K562 (cell line): ENCODE results near the gene MCCC2. TPM values are rescaled to one million over a fixed set of nuclear protein-coding genes. Genes with fewer than 3 reads are reported as not detected.

Source experiments
- BDP1 ChIP-seq: IDR thresholded peaks from 3 replicates; pipeline ENCODE4 v1.6.1; 2011; ENCODE audit not compliant: insufficient read length, insufficient read depth
- CBFB ChIP-seq: sonication (generic); formaldehyde crosslinking; IDR thresholded peaks from 2 replicates; pipeline ENCODE4 v1.4.0; 2020; ENCODE audit warnings: mild to moderate bottlenecking, missing genetic modification reagents
- NELFE ChIP-seq: IDR thresholded peaks from 2 replicates; pipeline ENCODE4 v1.6.1; 2011; ENCODE audit warnings: mild to moderate bottlenecking; ENCODE audit not compliant: insufficient read depth, insufficient read length
- SMARCA4 ChIP-seq: fragments of 450-650 bp; IDR thresholded peaks from 2 replicates; pipeline ENCODE4 v1.6.1; 2016
- TEAD2 ChIP-seq: fragments of 450-650 bp; IDR thresholded peaks from 2 replicates; pipeline ENCODE4 v1.6.1; 2016; ENCODE audit warnings: missing genetic modification characterization, control low read depth, missing compliant biosample characterization
- ZC3H11A ChIP-seq: IDR thresholded peaks from 2 replicates; pipeline ENCODE4 v1.6.1; 2012; ENCODE audit warnings: low read depth, low read length, improper control_type of control experiment
- polyA plus RNA-seq, 8 experiments: library from polyadenylated mRNA; depleted of rRNA in 4 of 8; stranded (reverse) in 5 of 8; unstranded in 3 of 8; fragments of >200 nt; fragmentation: Nextera tagmentation in 2 of 8; fragmentation: Illumina TruSeq in 1 of 8; extraction: Ambion mirVana in 2 of 8; extraction: Trizol in 1 of 8; gene quantifications; 2 replicates each; pipeline versions ENCODE4 v1.2.1 to v1.2.3, GENCODE V29; 2011 to 2014; ENCODE audit warnings: inconsistent platforms in 1 of 8, missing spikeins in 1 of 8
- total RNA-seq, 7 experiments: library from RNA; depleted of rRNA in 6 of 7; stranded (reverse); fragments of >200 nt in 6 of 7; fragmentation: Illumina TruSeq in 2 of 7; extraction: Trizol in 2 of 7; gene quantifications; 2 replicates each; pipeline versions ENCODE4 v1.2.1 to v1.2.3, GENCODE V29; 2011 to 2021; ENCODE audit warnings: low replicate concordance in 1 of 7
- TF ChIP-seq, protein P1 (sequence below), 2 experiments: fragments of 450-650 bp; formaldehyde crosslinking in 1 of 2; IDR thresholded peaks; 2 replicates each; pipeline versions ENCODE4 v1.4.0 to v1.6.1; 2014 to 2020; ENCODE audit warnings: mild to moderate bottlenecking in 2 of 2, borderline replicate concordance in 1 of 2, low read depth in 1 of 2
- TF ChIP-seq, protein P2 (sequence below): fragments of 250-450 bp; sonication (Bioruptor Pico); IDR thresholded peaks from 2 replicates; pipeline ENCODE4 v1.5.0; 2021
- TF ChIP-seq, protein P3 (sequence below), 2 experiments: fragments of 450-650 bp; IDR thresholded peaks; 2 replicates each; pipeline ENCODE4 v1.6.1; 2016

Gene MCCC2
- total and polyA plus RNA-seq, 9 of the 15 experiments (the other 6 are each of a cell fraction or from before 2014, with no cell fraction given), result 17.1 to 77.9 (median 52.5) TPM

DNA sequence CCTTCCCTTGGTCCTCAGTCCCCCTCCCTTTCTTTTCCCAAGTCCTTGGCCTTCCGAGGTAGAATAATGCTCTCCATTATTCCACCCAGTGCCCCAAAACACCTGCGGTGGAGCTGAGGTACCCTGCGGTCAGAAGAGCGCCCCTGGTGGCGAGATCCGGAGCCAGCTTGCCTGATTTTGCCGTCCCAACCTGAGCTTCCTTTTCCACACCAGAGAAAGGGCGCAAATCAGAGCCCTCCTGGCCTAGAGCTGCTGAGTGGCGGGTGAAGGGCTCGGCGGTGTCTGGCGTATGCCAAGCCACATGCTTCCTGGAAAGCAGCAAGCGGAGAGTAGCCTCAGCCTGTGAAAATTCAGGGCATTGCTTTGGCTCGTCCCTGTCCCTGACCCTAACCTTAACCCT is 110.8 kb downstream of the MCCC2 start (continued):
- TF ChIP-seq, protein P1, sequence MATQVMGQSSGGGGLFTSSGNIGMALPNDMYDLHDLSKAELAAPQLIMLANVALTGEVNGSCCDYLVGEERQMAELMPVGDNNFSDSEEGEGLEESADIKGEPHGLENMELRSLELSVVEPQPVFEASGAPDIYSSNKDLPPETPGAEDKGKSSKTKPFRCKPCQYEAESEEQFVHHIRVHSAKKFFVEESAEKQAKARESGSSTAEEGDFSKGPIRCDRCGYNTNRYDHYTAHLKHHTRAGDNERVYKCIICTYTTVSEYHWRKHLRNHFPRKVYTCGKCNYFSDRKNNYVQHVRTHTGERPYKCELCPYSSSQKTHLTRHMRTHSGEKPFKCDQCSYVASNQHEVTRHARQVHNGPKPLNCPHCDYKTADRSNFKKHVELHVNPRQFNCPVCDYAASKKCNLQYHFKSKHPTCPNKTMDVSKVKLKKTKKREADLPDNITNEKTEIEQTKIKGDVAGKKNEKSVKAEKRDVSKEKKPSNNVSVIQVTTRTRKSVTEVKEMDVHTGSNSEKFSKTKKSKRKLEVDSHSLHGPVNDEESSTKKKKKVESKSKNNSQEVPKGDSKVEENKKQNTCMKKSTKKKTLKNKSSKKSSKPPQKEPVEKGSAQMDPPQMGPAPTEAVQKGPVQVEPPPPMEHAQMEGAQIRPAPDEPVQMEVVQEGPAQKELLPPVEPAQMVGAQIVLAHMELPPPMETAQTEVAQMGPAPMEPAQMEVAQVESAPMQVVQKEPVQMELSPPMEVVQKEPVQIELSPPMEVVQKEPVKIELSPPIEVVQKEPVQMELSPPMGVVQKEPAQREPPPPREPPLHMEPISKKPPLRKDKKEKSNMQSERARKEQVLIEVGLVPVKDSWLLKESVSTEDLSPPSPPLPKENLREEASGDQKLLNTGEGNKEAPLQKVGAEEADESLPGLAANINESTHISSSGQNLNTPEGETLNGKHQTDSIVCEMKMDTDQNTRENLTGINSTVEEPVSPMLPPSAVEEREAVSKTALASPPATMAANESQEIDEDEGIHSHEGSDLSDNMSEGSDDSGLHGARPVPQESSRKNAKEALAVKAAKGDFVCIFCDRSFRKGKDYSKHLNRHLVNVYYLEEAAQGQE (IDR thresholded peaks at IDR 0.05; ENCODE audit: borderline replicate concordance), result no peak
- TF ChIP-seq, protein P1 (CRISPR knock-in tag; IDR thresholded peaks at IDR 0.05; ENCODE audit: low read depth), result no peak
- TF ChIP-seq, protein P2, sequence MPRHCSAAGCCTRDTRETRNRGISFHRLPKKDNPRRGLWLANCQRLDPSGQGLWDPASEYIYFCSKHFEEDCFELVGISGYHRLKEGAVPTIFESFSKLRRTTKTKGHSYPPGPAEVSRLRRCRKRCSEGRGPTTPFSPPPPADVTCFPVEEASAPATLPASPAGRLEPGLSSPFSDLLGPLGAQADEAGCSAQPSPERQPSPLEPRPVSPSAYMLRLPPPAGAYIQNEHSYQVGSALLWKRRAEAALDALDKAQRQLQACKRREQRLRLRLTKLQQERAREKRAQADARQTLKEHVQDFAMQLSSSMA (CRISPR knock-in tag), result no peak
- TF ChIP-seq, protein P3, sequence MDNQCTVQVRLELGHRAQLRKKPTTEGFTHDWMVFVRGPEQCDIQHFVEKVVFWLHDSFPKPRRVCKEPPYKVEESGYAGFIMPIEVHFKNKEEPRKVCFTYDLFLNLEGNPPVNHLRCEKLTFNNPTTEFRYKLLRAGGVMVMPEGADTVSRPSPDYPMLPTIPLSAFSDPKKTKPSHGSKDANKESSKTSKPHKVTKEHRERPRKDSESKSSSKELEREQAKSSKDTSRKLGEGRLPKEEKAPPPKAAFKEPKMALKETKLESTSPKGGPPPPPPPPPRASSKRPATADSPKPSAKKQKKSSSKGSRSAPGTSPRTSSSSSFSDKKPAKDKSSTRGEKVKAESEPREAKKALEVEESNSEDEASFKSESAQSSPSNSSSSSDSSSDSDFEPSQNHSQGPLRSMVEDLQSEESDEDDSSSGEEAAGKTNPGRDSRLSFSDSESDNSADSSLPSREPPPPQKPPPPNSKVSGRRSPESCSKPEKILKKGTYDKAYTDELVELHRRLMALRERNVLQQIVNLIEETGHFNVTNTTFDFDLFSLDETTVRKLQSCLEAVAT (IDR thresholded peaks at IDR 0.05), result peak in 1 of 2 experiments; percentile 67; a peak in 2 of 4 replicates
- TF ChIP-seq CBFB (CRISPR knock-in tag) (peak; percentile 93), ZC3H11A (no peak), TEAD2 (tag) (no peak), SMARCA4 (no peak), BDP1 (no peak), NELFE (no peak)
- TF ChIP-seq, all 486 proteins: peak for 7
